ENCODE results near the gene CELF2. TPM values are rescaled to one million over a fixed set of nuclear protein-coding genes. Genes with fewer than 3 reads are reported as not detected.

Gene CELF2
- total RNA-seq, 1 experiment from 2014 or later: not detected

GRCh38 chr10:11357439-11357838 is 339.8 kb downstream of the CELF2 start:
- ChIA-PET POLR2A (ENCODE audit: low non-redundant PET) (no interaction called here), CTCF (no interaction called here)
- H3K27ac ChIP-seq (ENCODE audit: low read depth, low read length, poor library complexity, severe bottlenecking): no peak overlapping the region
- BruUV-seq (replicated peaks): no TSS peak
- H3K4me3 ChIP-seq (ENCODE audit: low read depth, low read length, poor library complexity, severe bottlenecking): no peak overlapping the region
- no peak for DNase-seq (ENCODE audit: low spot score)
- no peaks in the 10 kb centered on the region for H3K9me3 ChIP-seq (ENCODE audit: low read depth, low read length, poor library complexity, severe bottlenecking)
- intact Hi-C loops (cut with micrococcal nuclease; ENCODE audit: unreplicated experiment): no loop called here
- no peaks in the 10 kb centered on the region for H3K36me3 ChIP-seq (ENCODE audit: insufficient read depth, low read length, poor library complexity, severe bottlenecking)
- TF ChIP-seq CTCF (conservative IDR thresholded peaks at IDR 0.05; ENCODE audit: low read depth, low read length) (no peak), EZH2 (IDR thresholded peaks at IDR 0.05; ENCODE audit: borderline replicate concordance, low read depth, low read length, poor library complexity, severe bottlenecking) (no peak)
- no peaks in the 10 kb centered on the region for H3K27me3 ChIP-seq (replicated peaks; ENCODE audit: insufficient read depth, low read depth, low read length, poor library complexity)
- no peaks in the 10 kb centered on the region for H3K4me1 ChIP-seq (ENCODE audit: insufficient read depth, low read length, poor library complexity, severe bottlenecking)

GRCh38 chr10:11358011-11358410 is 340.3 kb downstream of the CELF2 start:
- no peaks in the 10 kb centered on the region for H3K4me1 ChIP-seq (ENCODE audit: insufficient read depth, low read length, poor library complexity, severe bottlenecking)
- intact Hi-C loops (cut with micrococcal nuclease; ENCODE audit: unreplicated experiment): no loop called here
- ChIA-PET POLR2A (ENCODE audit: low non-redundant PET) (no interaction called here), CTCF (no interaction called here)
- DNase-seq (ENCODE audit: low spot score): no peak
- no peaks in the 10 kb centered on the region for H3K9me3 ChIP-seq (ENCODE audit: low read depth, low read length, poor library complexity, severe bottlenecking)
- H3K27me3 ChIP-seq (replicated peaks; ENCODE audit: insufficient read depth, low read depth, low read length, poor library complexity): no peaks in the 10 kb centered on the region
- TF ChIP-seq CTCF (conservative IDR thresholded peaks at IDR 0.05; ENCODE audit: low read depth, low read length) (no peak), EZH2 (IDR thresholded peaks at IDR 0.05; ENCODE audit: borderline replicate concordance, low read depth, low read length, poor library complexity, severe bottlenecking) (no peak)
- no TSS peak for BruUV-seq (replicated peaks)
- H3K4me3 ChIP-seq (ENCODE audit: low read depth, low read length, poor library complexity, severe bottlenecking): no peak overlapping the region
- no peak overlapping the region for H3K27ac ChIP-seq (ENCODE audit: low read depth, low read length, poor library complexity, severe bottlenecking)
- H3K36me3 ChIP-seq (ENCODE audit: insufficient read depth, low read length, poor library complexity, severe bottlenecking): no peaks in the 10 kb centered on the region

- intact Hi-C loops (cut with micrococcal nuclease; ENCODE audit: unreplicated experiment): no loop called here
- CTCF ChIA-PET: no interaction called here
- Histone ChIP-seq H3K4me3 (ENCODE audit: low read depth, low read length, poor library complexity, severe bottlenecking) (no peak overlapping the region), H3K36me3 (ENCODE audit: insufficient read depth, low read length, poor library complexity, severe bottlenecking) (no peaks in the 10 kb centered on the region), H3K4me1 (ENCODE audit: insufficient read depth, low read length, poor library complexity, severe bottlenecking) (no peaks in the 10 kb centered on the region), H3K9me3 (ENCODE audit: low read depth, low read length, poor library complexity, severe bottlenecking) (no peaks in the 10 kb centered on the region), H3K27me3 (replicated peaks; ENCODE audit: insufficient read depth, low read depth, low read length, poor library complexity) (no peaks in the 10 kb centered on the region), H3K27ac (ENCODE audit: low read depth, low read length, poor library complexity, severe bottlenecking) (no peak overlapping the region)
- no peak for TF ChIP-seq CTCF (conservative IDR thresholded peaks at IDR 0.05; ENCODE audit: low read depth, low read length)
- TF ChIP-seq EZH2 (IDR thresholded peaks at IDR 0.05; ENCODE audit: borderline replicate concordance, low read depth, low read length, poor library complexity, severe bottlenecking): no peak
- BruUV-seq (replicated peaks): no TSS peak
- DNase-seq (ENCODE audit: low spot score): no peak
- POLR2A ChIA-PET (ENCODE audit: low non-redundant PET): no interaction called here
Observed at GRCh38 chr10:11358923-11359575, 341.4 kb downstream of the CELF2 start.
